ENCODE measurements around the gene INTS4.
"Not testable (repeated sequence)": the region's sequence is repeated elsewhere in the genome, so short reads cannot be mapped to it uniquely, and the experiment has no call there.

The INTS4 gene

GRCh38 chr11:77908835-77909234 is 85.6 kb downstream of the INTS4 start:
- Histone ChIP-seq H3K27ac (ENCODE audit: low read length) (no peak overlapping the region), H3K4me3 (ENCODE audit: low read length) (no peak overlapping the region), H3K27me3 (ENCODE audit: control insufficient read depth, insufficient read depth, low read length) (no peaks in the 10 kb centered on the region), H3K9me3 (ENCODE audit: control insufficient read depth, insufficient read depth, low read length) (no peaks in the 10 kb centered on the region), H3K4me1 (ENCODE audit: control insufficient read depth, insufficient read depth, low read length) (no peaks in the 10 kb centered on the region), H3K36me3 (ENCODE audit: control insufficient read depth, insufficient read depth, low read length) (no peaks in the 10 kb centered on the region)
- DNase-seq (ENCODE audit: low read depth, low spot score) = no peak
- WGBS (ENCODE audit: insufficient coverage, insufficient read length) = no CpG with 5 or more reads among the region's 2 CpGs

GRCh38 chr11:77894949-77895348 is 99.5 kb downstream of the INTS4 start:
- H3K27me3 ChIP-seq (ENCODE audit: control insufficient read depth, insufficient read depth, low read length); H3K27ac ChIP-seq (ENCODE audit: low read length); H3K4me3 ChIP-seq (ENCODE audit: low read length); H3K36me3 ChIP-seq (ENCODE audit: control insufficient read depth, insufficient read depth, low read length); DNase-seq (ENCODE audit: low read depth, low spot score); H3K4me1 ChIP-seq (ENCODE audit: control insufficient read depth, insufficient read depth, low read length); H3K9me3 ChIP-seq (ENCODE audit: control insufficient read depth, insufficient read depth, low read length): not testable (repeated sequence)
- no CpG with 5 or more reads among the region's 1 CpG for WGBS (ENCODE audit: insufficient coverage, insufficient read length)

GRCh38 chr11:77891703-77892102 is 102.8 kb downstream of the INTS4 start:
- H3K27ac ChIP-seq (ENCODE audit: low read length); H3K9me3 ChIP-seq (ENCODE audit: control insufficient read depth, insufficient read depth, low read length); H3K27me3 ChIP-seq (ENCODE audit: control insufficient read depth, insufficient read depth, low read length); H3K36me3 ChIP-seq (ENCODE audit: control insufficient read depth, insufficient read depth, low read length); DNase-seq (ENCODE audit: low read depth, low spot score); H3K4me1 ChIP-seq (ENCODE audit: control insufficient read depth, insufficient read depth, low read length); H3K4me3 ChIP-seq (ENCODE audit: low read length): not testable (repeated sequence)
- no CpG with 5 or more reads among the region's 4 CpGs for WGBS (ENCODE audit: insufficient coverage, insufficient read length)

GRCh38 chr11:77891256-77891655 is 103.2 kb downstream of the INTS4 start:
- no CpG with 5 or more reads among the region's 7 CpGs for WGBS (ENCODE audit: insufficient coverage, insufficient read length)
- not testable (repeated sequence) for H3K4me1 ChIP-seq (ENCODE audit: control insufficient read depth, insufficient read depth, low read length); H3K9me3 ChIP-seq (ENCODE audit: control insufficient read depth, insufficient read depth, low read length); H3K27me3 ChIP-seq (ENCODE audit: control insufficient read depth, insufficient read depth, low read length); H3K4me3 ChIP-seq (ENCODE audit: low read length); H3K27ac ChIP-seq (ENCODE audit: low read length); DNase-seq (ENCODE audit: low read depth, low spot score); H3K36me3 ChIP-seq (ENCODE audit: control insufficient read depth, insufficient read depth, low read length)

- H3K27me3 ChIP-seq (ENCODE audit: control insufficient read depth, insufficient read depth, low read length); H3K4me3 ChIP-seq (ENCODE audit: low read length); H3K27ac ChIP-seq (ENCODE audit: low read length); H3K9me3 ChIP-seq (ENCODE audit: control insufficient read depth, insufficient read depth, low read length); H3K4me1 ChIP-seq (ENCODE audit: control insufficient read depth, insufficient read depth, low read length); H3K36me3 ChIP-seq (ENCODE audit: control insufficient read depth, insufficient read depth, low read length); DNase-seq (ENCODE audit: low read depth, low spot score): not testable (repeated sequence)
- no CpG with 5 or more reads among the region's 4 CpGs for WGBS (ENCODE audit: insufficient coverage, insufficient read length)
Observed at GRCh38 chr11:77890619-77891056, 103.8 kb downstream of the INTS4 start.

GRCh38 chr11:77890100-77890614 is 104.3 kb downstream of the INTS4 start:
- not testable (repeated sequence) for H3K4me3 ChIP-seq (ENCODE audit: low read length); H3K36me3 ChIP-seq (ENCODE audit: control insufficient read depth, insufficient read depth, low read length); DNase-seq (ENCODE audit: low read depth, low spot score); H3K27ac ChIP-seq (ENCODE audit: low read length); H3K4me1 ChIP-seq (ENCODE audit: control insufficient read depth, insufficient read depth, low read length); H3K27me3 ChIP-seq (ENCODE audit: control insufficient read depth, insufficient read depth, low read length); H3K9me3 ChIP-seq (ENCODE audit: control insufficient read depth, insufficient read depth, low read length)

GRCh38 chr11:77889045-77889444 is 105.4 kb downstream of the INTS4 start:
- DNase-seq (ENCODE audit: low read depth, low spot score); H3K27ac ChIP-seq (ENCODE audit: low read length); H3K27me3 ChIP-seq (ENCODE audit: control insufficient read depth, insufficient read depth, low read length); H3K4me1 ChIP-seq (ENCODE audit: control insufficient read depth, insufficient read depth, low read length); H3K36me3 ChIP-seq (ENCODE audit: control insufficient read depth, insufficient read depth, low read length); H3K4me3 ChIP-seq (ENCODE audit: low read length); H3K9me3 ChIP-seq (ENCODE audit: control insufficient read depth, insufficient read depth, low read length): not testable (repeated sequence)
- WGBS (ENCODE audit: insufficient coverage, insufficient read length) = no CpG with 5 or more reads among the region's 5 CpGs

- Histone ChIP-seq H3K36me3 (ENCODE audit: control insufficient read depth, insufficient read depth, low read length) (no peaks in the 10 kb centered on the region; the same call in 1 of the 2 replicates), H3K9me3 (ENCODE audit: control insufficient read depth, insufficient read depth, low read length) (no peaks in the 10 kb centered on the region)
- WGBS (ENCODE audit: insufficient coverage, insufficient read length) = no CpG with 5 or more reads among the region's 18 CpGs
Observed at GRCh38 chr11:77886401-77886800, 108.1 kb downstream of the INTS4 start.

GRCh38 chr11:77884829-77885190 is 109.7 kb downstream of the INTS4 start:
- Histone ChIP-seq H3K27ac (ENCODE audit: low read length) (no peak overlapping the region), H3K4me3 (ENCODE audit: low read length) (no peak overlapping the region), H3K36me3 (ENCODE audit: control insufficient read depth, insufficient read depth, low read length) (no peaks in the 10 kb centered on the region; the same call in 1 of the 2 replicates), H3K4me1 (ENCODE audit: control insufficient read depth, insufficient read depth, low read length) (no peaks in the 10 kb centered on the region), H3K9me3 (ENCODE audit: control insufficient read depth, insufficient read depth, low read length) (no peaks in the 10 kb centered on the region), H3K27me3 (ENCODE audit: control insufficient read depth, insufficient read depth, low read length) (no peaks in the 10 kb centered on the region)
- no CpG with 5 or more reads among the region's 6 CpGs for WGBS (ENCODE audit: insufficient coverage, insufficient read length)
- no peak for DNase-seq (ENCODE audit: low read depth, low spot score)

More at GRCh38 chr11:77886401-77886800, 108.1 kb downstream of the INTS4 start:
- Histone ChIP-seq H3K27ac (ENCODE audit: low read length) (no peak overlapping the region), H3K4me3 (ENCODE audit: low read length) (no peak overlapping the region), H3K4me1 (ENCODE audit: control insufficient read depth, insufficient read depth, low read length) (no peaks in the 10 kb centered on the region), H3K27me3 (ENCODE audit: control insufficient read depth, insufficient read depth, low read length) (no peaks in the 10 kb centered on the region)
- no peak for DNase-seq (ENCODE audit: low read depth, low spot score)

GRCh38 chr11:77884186-77884828 is 110.2 kb downstream of the INTS4 start:
- no peak overlapping the region for H3K27ac ChIP-seq (ENCODE audit: low read length)
- no peaks in the 10 kb centered on the region for H3K27me3 ChIP-seq (ENCODE audit: control insufficient read depth, insufficient read depth, low read length)
- H3K9me3 ChIP-seq (ENCODE audit: control insufficient read depth, insufficient read depth, low read length) = no peaks in the 10 kb centered on the region
- no peak overlapping the region for H3K4me3 ChIP-seq (ENCODE audit: low read length)
- no peaks in the 10 kb centered on the region for H3K4me1 ChIP-seq (ENCODE audit: control insufficient read depth, insufficient read depth, low read length)
- no CpG with 5 or more reads among the region's 6 CpGs for WGBS (ENCODE audit: insufficient coverage, insufficient read length)
- DNase-seq (ENCODE audit: low read depth, low spot score) = no peak
- no peaks in the 10 kb centered on the region; the same call in 1 of the 2 replicates for H3K36me3 ChIP-seq (ENCODE audit: control insufficient read depth, insufficient read depth, low read length)

- DNase-seq (ENCODE audit: low read depth, low spot score) = no peak
- H3K4me1 ChIP-seq (ENCODE audit: control insufficient read depth, insufficient read depth, low read length) = no peaks in the 10 kb centered on the region
- H3K27ac ChIP-seq (ENCODE audit: low read length) = no peak overlapping the region
- WGBS (ENCODE audit: insufficient coverage, insufficient read length) = no CpG with 5 or more reads among the region's 5 CpGs
- no peaks in the 10 kb centered on the region for H3K27me3 ChIP-seq (ENCODE audit: control insufficient read depth, insufficient read depth, low read length)
- H3K36me3 ChIP-seq (ENCODE audit: control insufficient read depth, insufficient read depth, low read length) = no peaks in the 10 kb centered on the region; the same call in 1 of the 2 replicates
- H3K9me3 ChIP-seq (ENCODE audit: control insufficient read depth, insufficient read depth, low read length) = no peaks in the 10 kb centered on the region
- no peak overlapping the region for H3K4me3 ChIP-seq (ENCODE audit: low read length)
Observed at GRCh38 chr11:77883775-77884174, 110.7 kb downstream of the INTS4 start.

Measured in iPS DF 6.9 (cell line).